ENCODE results near the gene FATE1.

- TF ChIP-seq RAD21 (IDR thresholded peaks at IDR 0.05; ENCODE audit: low read depth) (no peak), TAF1 (IDR thresholded peaks at IDR 0.05; ENCODE audit: low read depth) (no peak), MAX (IDR thresholded peaks at IDR 0.05) (no peak), EGR1 (IDR thresholded peaks at IDR 0.05) (no peak), EP300 (IDR thresholded peaks at IDR 0.05; ENCODE audit: borderline replicate concordance) (no peak), CEBPB (IDR thresholded peaks at IDR 0.05) (no peak), CREB1 (IDR thresholded peaks at IDR 0.05; ENCODE audit: low read depth) (no peak), ZBTB7A (IDR thresholded peaks at IDR 0.05; ENCODE audit: low read depth) (no peak), TCF12 (IDR thresholded peaks at IDR 0.05; ENCODE audit: low read depth) (no peak), FOXM1 (IDR thresholded peaks at IDR 0.05; ENCODE audit: borderline replicate concordance, low read depth) (no peak)
Measured at GRCh38 chrX:151765026-151765425, 49.2 kb downstream of the FATE1 start.
